Activated T-helper 17 cell treated with anti-CD3 and anti-CD28 coated beads, Interleukin-2, amount 50 U/mL, for 72 hours (primary cell): ENCODE data around the gene CCDC88C. TPM values are rescaled to one million over a fixed set of nuclear protein-coding genes. Genes with fewer than 3 reads are reported as not detected.
"Not testable (repeated sequence)": the region's sequence is repeated elsewhere in the genome, so short reads cannot be mapped to it uniquely, and the experiment has no call there.

Experiments used
- ATAC-seq: fragments of 150-1000 bp; cut with Tn5 transposase; replicated peaks from 2 replicates; pipeline ENCODE4 v1.10.0; 2021; ENCODE audit warnings: mild to moderate bottlenecking, moderate library complexity
- H3K27ac Mint-ChIP-seq: one replicate; pipeline ENCODE4 v1.8.0; 2022; ENCODE audit warnings: mixed read lengths
- H3K27me3 Mint-ChIP-seq: one replicate; pipeline ENCODE4 v1.8.0; 2022; ENCODE audit warnings: mixed read lengths
- H3K36me3 Mint-ChIP-seq: one replicate; pipeline ENCODE4 v1.8.0; 2022; ENCODE audit warnings: low read depth, mild to moderate bottlenecking, mixed read lengths
- H3K4me1 Mint-ChIP-seq: one replicate; pipeline ENCODE4 v1.8.0; 2022; ENCODE audit warnings: mixed read lengths
- H3K4me3 Mint-ChIP-seq: one replicate; pipeline ENCODE4 v1.8.0; 2022; ENCODE audit warnings: mild to moderate bottlenecking, mixed read lengths
- H3K9me3 Mint-ChIP-seq: one replicate; pipeline ENCODE4 v1.8.0; 2022; ENCODE audit warnings: mixed read lengths
- total RNA-seq, 2 donors: library from RNA; stranded (reverse); gene quantifications; one replicate each; pipeline ENCODE4 v1.2.3, GENCODE V29; 2022

Gene CCDC88C
- total RNA-seq, 2 donors from 2014 or later, result 143 to 172 TPM

GRCh38 chr14:91428931-91429330 is 11.3 kb upstream of the CCDC88C start:
- not testable (repeated sequence) for H3K27ac Mint-ChIP-seq, H3K4me3 Mint-ChIP-seq, H3K36me3 Mint-ChIP-seq, H3K27me3 Mint-ChIP-seq, H3K9me3 Mint-ChIP-seq, ATAC-seq
- H3K4me1 Mint-ChIP-seq, result peaks cover 10% of the 10 kb centered on the region

DNA sequence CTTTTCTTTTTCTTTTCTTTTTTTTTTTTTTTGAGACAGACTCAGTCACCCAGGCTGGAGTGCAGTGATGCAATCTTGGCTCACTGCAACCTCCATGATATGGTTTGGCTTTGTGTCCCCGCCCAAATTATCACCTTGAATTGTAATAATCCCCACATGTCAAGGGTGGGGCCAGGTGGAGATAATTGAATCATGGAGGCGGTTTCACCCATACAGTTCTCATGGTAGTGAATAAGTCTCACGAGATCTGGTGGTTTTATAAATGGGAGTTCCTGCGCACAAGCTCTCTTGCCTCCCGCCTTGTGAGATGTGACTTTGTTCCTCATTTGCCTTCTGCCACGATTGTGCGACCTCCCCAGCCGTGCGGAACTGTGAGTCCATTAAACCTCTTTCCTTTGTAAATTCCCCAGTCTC is 7.9 kb upstream of the CCDC88C start:
- H3K4me3 Mint-ChIP-seq, H3K36me3 Mint-ChIP-seq, H3K27me3 Mint-ChIP-seq, ATAC-seq, H3K9me3 Mint-ChIP-seq: not testable (repeated sequence)
- H3K27ac Mint-ChIP-seq, result peak overlapping the region; percentile 76
- H3K4me1 Mint-ChIP-seq, result peaks cover 10% of the 10 kb centered on the region

DNA sequence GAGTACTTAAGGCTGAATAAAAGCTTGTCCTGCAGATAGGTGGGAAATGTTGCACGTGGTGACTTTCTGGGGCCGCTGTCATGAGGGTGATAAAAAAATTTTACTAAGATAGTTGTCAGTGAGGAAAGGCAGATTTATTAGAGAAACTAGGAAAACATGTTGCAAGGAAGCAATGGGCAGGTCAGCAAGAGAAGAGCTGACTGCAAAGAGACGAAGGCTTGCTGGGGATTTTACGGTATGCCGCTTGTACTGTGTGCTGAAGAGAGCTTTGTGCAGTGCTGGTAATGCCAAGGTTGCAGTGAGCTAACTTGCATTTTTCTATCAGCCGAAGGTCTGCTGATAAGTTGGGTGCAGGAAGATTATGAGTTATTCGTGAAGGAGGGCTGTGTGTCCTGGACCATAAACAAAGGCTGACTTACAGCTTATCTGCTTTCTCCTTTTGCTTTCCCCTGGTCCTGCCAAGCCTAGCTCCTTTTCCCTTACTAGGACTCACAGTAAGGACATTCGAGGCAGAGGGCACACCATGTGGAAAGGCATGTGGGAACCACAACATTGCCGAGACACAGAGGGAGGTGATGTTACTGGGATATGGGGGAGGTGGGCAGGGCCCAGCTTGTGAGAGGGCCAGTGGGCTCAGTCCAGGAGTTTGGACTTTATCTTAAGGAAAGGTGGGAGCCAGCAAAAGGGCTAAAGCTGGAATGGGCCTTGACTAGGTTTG is 7.4 kb upstream of the CCDC88C start:
- ATAC-seq, result no peak
- H3K4me1 Mint-ChIP-seq, result peaks cover 10% of the 10 kb centered on the region
- H3K9me3 Mint-ChIP-seq, result no peaks in the 10 kb centered on the region
- no peak overlapping the region for H3K4me3 Mint-ChIP-seq
- no peak overlapping the region for H3K27ac Mint-ChIP-seq
- no peaks in the 10 kb centered on the region for H3K36me3 Mint-ChIP-seq
- no peaks in the 10 kb centered on the region for H3K27me3 Mint-ChIP-seq

DNA sequence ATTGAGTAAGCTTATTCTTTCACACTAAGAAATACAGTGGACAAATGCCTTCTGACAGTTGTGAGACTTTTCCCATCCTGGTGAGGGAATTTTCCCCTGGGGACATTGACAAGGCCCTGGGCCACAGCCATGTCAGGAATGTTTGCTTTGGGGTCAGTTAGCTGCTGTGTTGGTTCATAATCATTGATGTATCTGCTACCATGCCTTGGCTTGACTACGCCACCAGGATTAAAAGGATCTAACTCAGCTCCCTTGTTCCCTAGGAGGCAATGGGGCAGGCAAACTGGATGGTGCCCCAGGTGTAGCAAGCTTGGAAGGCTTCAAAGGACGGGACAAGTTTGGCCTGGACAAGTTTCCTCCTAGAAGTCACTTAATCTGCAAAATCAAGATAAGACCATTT is 3.1 kb upstream of the CCDC88C start:
- H3K27ac Mint-ChIP-seq, result no peak overlapping the region
- H3K36me3 Mint-ChIP-seq, result peaks cover 15% of the 10 kb centered on the region
- peaks cover 10% of the 10 kb centered on the region for H3K4me1 Mint-ChIP-seq
- H3K9me3 Mint-ChIP-seq, result no peaks in the 10 kb centered on the region
- no peak overlapping the region for H3K4me3 Mint-ChIP-seq
- no peaks in the 10 kb centered on the region for H3K27me3 Mint-ChIP-seq
- no peak for ATAC-seq

GRCh38 chr14:91419451-91419850 is 1.8 kb upstream of the CCDC88C start:
- H3K27me3 Mint-ChIP-seq, result no peaks in the 10 kb centered on the region
- H3K27ac Mint-ChIP-seq, result peak overlapping the region; percentile 89
- H3K4me3 Mint-ChIP-seq, result peak overlapping the region; percentile 79
- H3K4me1 Mint-ChIP-seq, result peaks cover 12% of the 10 kb centered on the region
- no peaks in the 10 kb centered on the region for H3K9me3 Mint-ChIP-seq
- peaks cover 27% of the 10 kb centered on the region for H3K36me3 Mint-ChIP-seq
- no peak for ATAC-seq

DNA sequence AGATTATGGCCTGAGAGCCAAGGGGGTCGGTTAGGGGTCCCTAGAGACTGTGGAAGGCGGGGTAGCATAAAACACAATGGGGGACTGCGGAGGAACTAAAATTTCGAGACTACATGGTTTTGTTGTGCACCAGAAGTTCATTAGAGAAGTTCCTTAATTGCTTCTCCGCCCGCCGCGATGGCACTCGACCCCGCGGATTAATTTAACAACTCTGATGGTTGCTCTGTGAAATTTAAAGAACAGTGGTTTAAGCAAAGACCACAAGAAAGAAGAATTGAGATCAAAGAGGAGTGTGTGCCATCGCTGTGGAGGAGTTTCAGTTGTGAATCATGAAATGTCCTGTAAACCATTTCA is 1.4 kb upstream of the CCDC88C start:
- Mint-ChIP-seq H3K27me3 (no peaks in the 10 kb centered on the region), H3K27ac (peak overlapping the region; percentile 89), H3K36me3 (peaks cover 31% of the 10 kb centered on the region), H3K4me1 (peaks cover 17% of the 10 kb centered on the region), H3K9me3 (no peaks in the 10 kb centered on the region), H3K4me3 (peak overlapping the region; percentile 79)
- peak; percentile 31 for ATAC-seq

DNA sequence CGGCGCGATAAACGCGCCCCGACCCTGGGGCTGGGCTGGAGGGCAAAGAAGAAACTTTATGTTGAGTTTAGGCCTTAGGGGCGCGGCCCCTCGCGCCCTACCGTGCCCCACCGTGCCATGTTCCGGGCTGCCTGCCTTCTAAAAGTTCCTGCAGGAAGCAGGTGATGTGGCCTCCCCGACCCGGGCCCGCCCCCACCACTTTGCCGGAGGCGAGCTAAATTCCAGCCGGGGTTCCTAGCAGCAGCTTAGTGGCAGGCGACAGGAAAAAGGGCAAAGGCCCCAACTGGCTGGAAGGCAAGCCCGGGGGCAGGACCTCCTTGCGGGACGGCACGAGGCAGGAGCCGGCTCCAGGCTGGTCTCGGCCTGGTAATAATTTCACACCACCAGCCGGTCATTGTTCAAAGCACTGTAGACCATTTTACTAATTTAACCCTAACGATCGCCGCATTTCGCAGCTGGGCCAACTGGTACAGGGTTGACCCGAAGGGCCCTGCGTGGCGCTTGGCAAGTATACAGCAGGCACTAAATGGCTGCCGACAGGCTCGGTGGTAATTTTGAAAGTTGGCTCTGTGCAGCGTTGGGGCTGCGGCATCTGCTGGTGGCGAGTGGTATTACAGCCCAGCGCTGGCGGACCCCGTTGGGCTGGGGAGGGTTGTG is 895 bp upstream of the CCDC88C start:
- H3K4me3 Mint-ChIP-seq, result peak overlapping the region; percentile 79
- H3K27me3 Mint-ChIP-seq, result no peaks in the 10 kb centered on the region
- H3K4me1 Mint-ChIP-seq, result peaks cover 21% of the 10 kb centered on the region
- ATAC-seq, result peak; percentile 28
- peak overlapping the region; percentile 89 for H3K27ac Mint-ChIP-seq
- H3K9me3 Mint-ChIP-seq, result no peaks in the 10 kb centered on the region
- H3K36me3 Mint-ChIP-seq, result peaks cover 36% of the 10 kb centered on the region

DNA sequence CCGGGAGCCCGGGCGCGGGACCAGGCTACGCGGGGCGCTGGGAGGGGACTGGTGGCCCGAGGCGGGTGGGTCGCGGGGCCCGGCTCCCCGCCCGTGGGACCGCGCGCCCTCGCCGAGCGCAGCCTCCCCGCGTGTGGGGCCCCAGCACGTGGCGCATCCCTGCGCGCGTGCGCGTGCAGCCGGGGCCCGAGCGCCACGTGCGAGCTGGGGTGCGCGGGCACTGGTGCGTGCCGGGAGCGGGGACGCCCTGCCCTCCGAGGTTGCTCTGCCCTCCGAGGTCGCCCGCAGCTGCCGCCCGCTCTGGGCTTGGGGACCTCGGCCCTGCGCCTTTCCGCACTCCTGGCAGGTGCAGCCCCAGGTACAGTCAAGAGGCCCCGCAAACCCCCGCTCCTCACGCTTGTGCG is 365 bp upstream of the CCDC88C start:
- no peaks in the 10 kb centered on the region for H3K27me3 Mint-ChIP-seq
- H3K9me3 Mint-ChIP-seq, result no peaks in the 10 kb centered on the region
- peak overlapping the region; percentile 79 for H3K4me3 Mint-ChIP-seq
- H3K27ac Mint-ChIP-seq, result no peak overlapping the region
- ATAC-seq, result peak; percentile 34
- H3K36me3 Mint-ChIP-seq, result peaks cover 42% of the 10 kb centered on the region
- peaks cover 21% of the 10 kb centered on the region for H3K4me1 Mint-ChIP-seq

GRCh38 chr14:91416744-91417119 is 888 bp downstream of the CCDC88C start:
- peaks cover 51% of the 10 kb centered on the region for H3K36me3 Mint-ChIP-seq
- H3K27ac Mint-ChIP-seq, result peak overlapping the region; percentile 98
- no peaks in the 10 kb centered on the region for H3K9me3 Mint-ChIP-seq
- H3K4me1 Mint-ChIP-seq, result peaks cover 21% of the 10 kb centered on the region
- ATAC-seq, result no peak
- H3K4me3 Mint-ChIP-seq, result peak overlapping the region; percentile 99
- H3K27me3 Mint-ChIP-seq, result no peaks in the 10 kb centered on the region

- H3K27me3 Mint-ChIP-seq, result no peaks in the 10 kb centered on the region
- ATAC-seq, result peak; percentile 67
- peak overlapping the region; percentile 99 for H3K4me3 Mint-ChIP-seq
- H3K27ac Mint-ChIP-seq, result peak overlapping the region; percentile 98
- peaks cover 24% of the 10 kb centered on the region for H3K4me1 Mint-ChIP-seq
- no peaks in the 10 kb centered on the region for H3K9me3 Mint-ChIP-seq
- peaks cover 57% of the 10 kb centered on the region for H3K36me3 Mint-ChIP-seq
Measured at GRCh38 chr14:91415794-91416743, 1.6 kb downstream of the CCDC88C start.

- H3K27ac Mint-ChIP-seq, result peak overlapping the region; percentile 98
- H3K36me3 Mint-ChIP-seq, result peaks cover 73% of the 10 kb centered on the region
- ATAC-seq, result no peak
- H3K4me1 Mint-ChIP-seq, result peaks cover 40% of the 10 kb centered on the region
- H3K4me3 Mint-ChIP-seq, result peak overlapping the region; percentile 99
- H3K27me3 Mint-ChIP-seq, result no peaks in the 10 kb centered on the region
- H3K9me3 Mint-ChIP-seq, result no peaks in the 10 kb centered on the region
Measured at GRCh38 chr14:91414475-91414833, 3.2 kb downstream of the CCDC88C start.

DNA sequence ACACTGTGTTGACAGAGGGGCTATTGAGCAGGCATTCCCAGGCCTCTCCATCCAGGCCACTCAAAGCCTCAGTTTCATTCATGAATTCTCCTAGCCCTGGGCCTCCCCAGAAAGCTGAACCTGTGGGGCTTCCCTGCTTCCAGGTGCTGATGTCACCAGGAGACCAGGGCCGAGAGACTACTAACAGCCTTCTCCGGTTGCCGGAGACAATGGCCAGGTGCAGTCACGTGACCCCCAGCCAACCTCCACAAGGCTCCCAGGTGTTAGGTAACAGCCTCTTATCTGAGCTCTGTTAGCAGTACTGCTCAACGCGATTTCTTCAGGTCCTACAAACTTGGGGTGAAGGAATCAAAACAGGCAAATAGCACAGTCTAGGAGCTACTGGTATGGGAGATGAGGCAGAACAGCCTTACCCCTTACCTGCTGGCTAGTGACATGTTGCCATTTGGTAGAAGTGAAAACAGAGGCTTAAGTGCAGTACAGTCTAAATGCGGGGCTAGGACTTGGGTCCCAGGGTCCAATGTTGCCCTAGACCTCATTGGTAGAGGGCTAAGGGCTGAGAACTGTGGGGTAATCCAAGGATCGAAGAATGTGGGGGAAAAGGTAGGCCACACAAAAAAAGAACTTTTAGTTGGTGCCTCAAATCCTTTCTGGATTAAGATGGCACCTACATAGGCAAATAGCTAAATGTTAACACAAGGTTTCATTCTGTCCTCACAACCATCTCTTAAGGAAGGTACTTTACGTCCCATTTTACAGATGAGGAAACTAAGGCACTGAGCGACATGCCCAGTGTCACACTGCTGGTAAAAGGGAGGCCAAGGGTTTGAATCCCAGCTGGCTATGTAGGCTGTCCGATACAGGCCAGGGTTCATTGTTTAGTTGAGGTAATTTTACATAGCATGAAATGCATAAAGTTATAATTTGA is 3.8 kb downstream of the CCDC88C start:
- ATAC-seq, result no peak
- Mint-ChIP-seq H3K4me3 (peak overlapping the region; percentile 99), H3K27ac (peak overlapping the region; percentile 98), H3K36me3 (peaks cover 77% of the 10 kb centered on the region), H3K27me3 (no peaks in the 10 kb centered on the region), H3K4me1 (peaks cover 35% of the 10 kb centered on the region), H3K9me3 (no peaks in the 10 kb centered on the region)

DNA sequence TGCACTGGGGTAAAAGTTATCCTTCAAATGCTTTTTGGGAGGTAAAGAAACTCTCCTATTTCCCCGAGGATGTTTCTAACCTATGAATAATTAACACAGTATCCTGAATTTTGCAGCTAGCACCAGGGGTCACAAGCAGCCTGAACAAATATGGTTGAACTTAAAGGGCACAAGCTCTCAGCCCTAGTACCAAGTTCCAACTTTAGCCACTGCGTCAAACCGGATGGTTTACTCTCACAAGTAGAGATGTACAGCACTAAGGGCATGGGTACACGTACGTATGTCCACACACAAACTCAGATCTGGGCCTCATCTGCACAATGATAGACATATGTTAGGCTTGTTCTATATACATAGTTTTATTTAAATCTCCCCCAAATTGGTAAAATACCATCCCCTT is 4.7 kb downstream of the CCDC88C start:
- no peaks in the 10 kb centered on the region for H3K27me3 Mint-ChIP-seq
- H3K9me3 Mint-ChIP-seq, result no peaks in the 10 kb centered on the region
- H3K36me3 Mint-ChIP-seq, result peaks cover 86% of the 10 kb centered on the region
- no peak for ATAC-seq
- peak overlapping the region; percentile 99 for H3K4me3 Mint-ChIP-seq
- H3K4me1 Mint-ChIP-seq, result peaks cover 40% of the 10 kb centered on the region
- H3K27ac Mint-ChIP-seq, result peak overlapping the region; percentile 98
